NCI-H446 treated with DMSO at 0.1 percent for 48 hours (cell line): ENCODE data around the gene CPLANE2.
"Not testable (repeated sequence)": the region's sequence is repeated elsewhere in the genome, so short reads cannot be mapped to it uniquely, and the experiment has no call there.

Experiments used
- DNase-seq: peaks from one replicate; lab custom pipeline; 2025; lab: John Stamatoyannopoulos, UW

CPLANE2 gene

DNA sequence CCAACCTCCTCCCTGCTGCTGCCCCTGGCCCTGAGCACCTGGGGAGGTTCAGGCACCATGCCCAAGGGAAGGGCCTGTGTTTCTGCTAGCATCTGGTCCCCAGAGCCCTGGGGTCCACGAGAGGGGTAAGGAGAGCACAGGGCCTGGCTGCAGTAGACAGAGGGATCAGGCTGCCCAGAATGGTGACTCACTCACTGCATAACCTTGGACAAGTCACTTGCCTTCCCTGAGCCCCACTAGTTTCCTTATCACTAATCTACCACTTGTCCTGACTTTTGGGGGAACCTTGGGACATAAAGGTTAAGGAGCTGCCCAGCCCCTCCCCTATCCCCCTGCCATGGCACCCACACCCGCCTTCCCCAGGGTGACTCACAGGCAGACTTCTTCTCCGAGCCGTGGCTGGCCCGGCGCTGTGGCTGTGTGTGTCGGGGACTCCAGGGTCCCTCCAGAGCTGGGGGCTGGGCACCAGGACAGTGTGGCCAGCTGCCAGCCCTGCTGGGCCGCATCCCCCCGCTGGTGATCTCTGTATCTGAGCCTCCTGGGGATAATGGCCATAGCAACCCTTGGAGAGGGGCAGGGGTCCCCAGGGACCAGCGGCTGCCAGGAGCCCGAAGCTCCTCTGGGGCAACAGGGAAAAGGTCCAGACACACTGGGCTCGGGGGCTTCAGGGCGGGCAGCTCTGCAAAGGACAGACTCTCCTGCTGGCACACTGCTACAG, 28.6 kb downstream of the CPLANE2 start:
- no peak for DNase-seq

DNA sequence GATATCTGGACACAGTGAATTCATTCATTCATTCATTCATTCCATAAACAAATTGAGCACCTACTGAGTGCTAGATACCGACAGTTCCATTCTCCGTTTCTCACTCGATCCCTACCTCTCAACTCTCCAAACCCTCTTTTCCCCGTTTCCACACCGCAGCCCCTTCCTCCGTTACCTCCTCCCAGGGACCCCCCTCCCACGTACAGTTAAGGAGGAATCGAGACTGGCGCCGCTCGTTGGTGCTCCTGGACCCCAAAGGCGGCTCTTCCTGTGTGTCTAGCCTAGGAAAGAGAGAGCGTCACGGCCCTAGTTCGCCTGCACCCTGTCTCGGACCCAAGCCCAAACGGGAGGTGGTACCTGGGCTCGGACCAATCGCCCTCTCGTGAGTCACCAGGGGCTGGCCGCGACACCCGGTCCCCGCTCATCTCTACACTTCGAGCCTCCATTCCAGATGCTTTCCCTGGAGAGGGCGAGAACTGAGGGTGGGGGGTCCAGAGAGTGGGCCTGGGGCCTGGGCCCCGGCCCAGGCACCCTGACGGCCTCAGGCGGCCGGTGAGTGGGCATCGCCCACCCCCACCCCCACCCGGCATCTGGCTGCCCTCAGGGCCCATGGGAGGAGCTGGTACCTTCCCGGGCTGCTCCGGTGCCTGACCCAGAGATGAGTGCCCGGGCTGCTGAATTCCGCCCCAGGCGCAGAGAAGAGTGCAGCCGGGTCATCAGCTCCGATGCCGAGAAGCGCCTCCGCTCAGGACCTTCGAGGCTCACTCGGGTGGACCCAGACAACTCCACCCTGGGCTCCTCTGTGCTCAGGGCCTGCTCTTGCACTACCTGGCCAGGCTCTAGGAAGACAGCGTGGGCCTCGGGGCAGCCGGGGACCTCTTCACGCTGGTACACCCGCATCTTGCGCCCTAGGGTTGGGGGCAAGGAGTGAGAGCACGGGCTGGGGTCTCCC, 29.4 kb downstream of the CPLANE2 start:
- DNase-seq, result no peak

DNA sequence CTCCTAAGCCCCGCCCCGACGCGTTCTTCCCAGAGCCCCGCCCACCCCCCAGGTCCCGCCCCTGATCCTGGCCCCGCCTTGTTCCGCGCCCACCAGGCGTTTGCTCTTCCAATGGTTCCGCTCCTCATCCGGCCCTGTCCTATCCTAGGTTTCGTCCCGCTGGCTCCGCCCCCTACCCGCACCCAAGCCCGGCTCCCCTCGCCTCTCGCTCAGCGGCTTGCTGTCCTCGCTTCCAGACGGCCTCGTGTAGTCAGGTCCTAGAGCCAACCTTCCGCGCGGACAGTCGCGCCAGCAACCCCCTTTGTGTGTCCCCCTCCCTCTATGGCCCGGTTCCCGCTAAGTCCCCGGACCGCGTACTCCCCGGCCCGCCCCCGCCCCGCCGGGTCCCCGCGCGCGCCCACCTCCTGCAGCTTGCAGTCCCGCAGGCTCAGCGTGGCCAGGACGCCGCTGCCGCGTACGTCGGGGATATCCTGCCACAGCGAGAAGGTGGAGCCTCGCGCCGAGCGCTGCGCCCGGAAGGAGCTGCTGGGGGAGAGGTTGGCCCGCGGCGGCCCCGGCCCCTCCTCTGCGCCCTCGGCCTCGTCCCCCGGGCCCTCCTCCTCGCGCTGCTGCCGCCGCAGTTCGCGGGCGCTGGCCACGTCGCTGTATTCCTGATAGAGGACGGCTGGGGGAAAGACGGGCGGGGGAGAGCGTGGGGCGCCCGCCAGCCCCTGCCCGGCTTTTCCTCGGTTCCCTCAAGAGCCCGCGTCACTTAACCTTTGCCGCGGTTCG, 30.3 kb downstream of the CPLANE2 start:
- peak; percentile 84 for DNase-seq

DNA sequence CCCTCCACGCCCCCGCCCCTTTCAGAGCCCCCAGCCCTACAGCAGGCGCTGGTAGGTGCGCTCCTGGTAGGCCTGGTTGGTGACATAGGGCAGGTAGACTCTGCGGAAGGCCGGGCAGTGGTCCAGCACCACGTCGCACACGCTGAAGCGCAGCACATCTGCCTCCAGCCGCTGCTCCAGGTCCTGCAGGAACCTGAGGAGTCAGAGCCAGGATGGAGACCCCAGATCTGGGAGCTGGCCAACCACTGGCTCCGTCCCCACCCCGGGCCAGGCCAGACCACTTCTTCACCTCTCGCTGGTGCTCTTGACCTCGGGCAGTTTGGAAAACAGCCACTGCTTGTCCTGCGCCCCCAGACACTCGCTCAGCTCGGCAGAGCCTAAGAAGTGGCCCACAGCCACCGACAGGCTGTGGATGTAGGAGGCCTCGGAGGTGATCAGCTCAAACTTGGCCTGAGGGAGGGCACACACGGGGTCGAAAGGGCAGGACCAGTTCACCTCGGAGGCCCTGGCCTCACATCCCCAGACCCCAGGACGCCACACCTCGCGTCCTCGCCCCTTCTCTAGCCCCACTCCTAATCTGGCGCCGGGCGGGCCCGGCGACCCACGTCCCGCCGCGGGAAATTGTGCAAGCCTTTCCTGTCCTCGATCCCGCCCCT, 31.0 kb downstream of the CPLANE2 start:
- no peak for DNase-seq

DNA sequence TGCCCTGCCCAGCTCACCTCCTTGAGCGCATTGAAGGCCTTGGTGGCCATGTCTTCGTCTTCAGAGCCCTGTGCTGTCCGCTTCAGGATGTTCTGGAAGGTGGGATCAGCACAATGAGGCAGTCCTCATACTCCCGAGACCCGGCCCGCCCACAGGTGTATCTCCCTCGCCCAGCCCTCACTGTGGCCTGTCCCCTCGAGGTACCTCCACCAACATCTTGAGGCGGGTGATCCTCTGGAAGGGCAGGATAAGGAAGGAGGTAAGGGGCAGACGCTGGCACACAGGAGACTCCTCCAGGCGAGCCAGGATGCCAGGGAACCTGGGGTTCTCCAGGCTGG, 31.7 kb downstream of the CPLANE2 start:
- no peak for DNase-seq

DNA sequence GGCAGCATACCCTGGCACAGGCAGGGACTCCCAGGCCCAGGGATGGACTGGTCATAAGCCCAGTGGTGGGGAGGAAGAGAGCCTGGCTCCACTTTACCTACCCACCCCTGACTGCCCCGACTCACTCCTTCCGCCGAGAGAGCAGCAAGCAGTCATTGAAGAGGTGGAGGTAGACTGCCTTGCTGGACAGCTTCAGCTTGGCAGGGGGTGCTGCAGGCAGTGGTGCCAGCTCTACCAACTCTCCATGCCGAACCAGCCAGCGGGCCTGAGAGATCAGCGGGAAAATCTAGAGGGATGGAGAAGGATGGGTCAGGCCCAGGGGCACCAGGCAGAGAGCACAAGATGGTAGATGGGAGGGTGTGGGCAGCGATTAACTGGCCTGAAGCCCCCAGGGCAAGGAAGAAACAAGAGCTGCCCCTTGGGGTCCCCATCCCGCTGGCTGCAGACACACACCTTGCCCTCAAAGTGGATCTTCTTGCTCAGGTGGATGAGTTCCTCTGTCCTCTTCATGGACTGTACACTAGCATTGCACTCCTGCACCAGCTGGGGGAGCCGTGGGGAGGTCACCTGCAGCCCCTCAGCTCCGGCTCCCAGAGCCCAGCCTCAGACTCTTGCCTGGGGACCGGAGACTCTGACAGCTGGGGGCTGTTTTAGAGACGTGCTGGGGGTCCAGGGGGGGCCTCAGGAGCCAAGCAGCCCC, 32.2 kb downstream of the CPLANE2 start:
- DNase-seq, result peak; percentile 5

DNA sequence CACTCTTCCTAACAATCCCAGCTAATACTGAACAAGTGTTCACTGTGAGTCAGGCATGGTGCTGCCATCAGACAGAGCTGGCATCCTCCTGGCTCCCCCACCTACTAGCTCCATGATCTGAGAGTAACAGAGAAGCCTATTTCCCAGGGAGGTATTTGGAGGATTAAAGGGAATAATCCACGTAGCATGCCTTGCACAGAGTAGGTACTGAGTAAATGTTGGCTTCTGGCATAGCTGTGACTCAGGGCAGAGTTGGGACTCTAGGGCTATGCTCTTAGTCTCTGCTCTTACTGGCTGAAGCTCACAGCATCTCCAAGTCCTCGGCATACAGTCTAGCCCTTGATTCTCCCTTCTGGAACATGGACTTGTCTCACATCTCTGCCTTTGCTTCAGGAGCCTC, 32.8 kb downstream of the CPLANE2 start:
- DNase-seq, result no peak

DNA sequence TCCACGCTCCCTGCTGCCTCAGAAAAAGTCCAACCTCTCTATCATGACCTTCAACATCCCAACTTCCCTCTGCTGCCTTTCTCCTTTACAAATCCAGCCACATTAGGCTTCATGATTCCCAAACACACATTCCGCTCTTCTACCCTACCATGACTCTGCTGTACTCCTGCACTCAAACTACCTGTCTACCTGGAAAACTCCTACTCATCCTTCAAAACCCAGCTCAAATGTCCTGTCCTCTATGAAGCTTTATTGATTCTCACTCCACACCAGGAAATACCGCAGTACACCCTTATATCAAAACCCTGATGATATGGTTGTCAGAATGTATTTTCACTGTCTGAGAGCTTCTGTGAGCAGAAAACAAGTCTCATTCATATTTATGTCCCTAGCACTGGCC, 33.4 kb downstream of the CPLANE2 start:
- no peak for DNase-seq

DNA sequence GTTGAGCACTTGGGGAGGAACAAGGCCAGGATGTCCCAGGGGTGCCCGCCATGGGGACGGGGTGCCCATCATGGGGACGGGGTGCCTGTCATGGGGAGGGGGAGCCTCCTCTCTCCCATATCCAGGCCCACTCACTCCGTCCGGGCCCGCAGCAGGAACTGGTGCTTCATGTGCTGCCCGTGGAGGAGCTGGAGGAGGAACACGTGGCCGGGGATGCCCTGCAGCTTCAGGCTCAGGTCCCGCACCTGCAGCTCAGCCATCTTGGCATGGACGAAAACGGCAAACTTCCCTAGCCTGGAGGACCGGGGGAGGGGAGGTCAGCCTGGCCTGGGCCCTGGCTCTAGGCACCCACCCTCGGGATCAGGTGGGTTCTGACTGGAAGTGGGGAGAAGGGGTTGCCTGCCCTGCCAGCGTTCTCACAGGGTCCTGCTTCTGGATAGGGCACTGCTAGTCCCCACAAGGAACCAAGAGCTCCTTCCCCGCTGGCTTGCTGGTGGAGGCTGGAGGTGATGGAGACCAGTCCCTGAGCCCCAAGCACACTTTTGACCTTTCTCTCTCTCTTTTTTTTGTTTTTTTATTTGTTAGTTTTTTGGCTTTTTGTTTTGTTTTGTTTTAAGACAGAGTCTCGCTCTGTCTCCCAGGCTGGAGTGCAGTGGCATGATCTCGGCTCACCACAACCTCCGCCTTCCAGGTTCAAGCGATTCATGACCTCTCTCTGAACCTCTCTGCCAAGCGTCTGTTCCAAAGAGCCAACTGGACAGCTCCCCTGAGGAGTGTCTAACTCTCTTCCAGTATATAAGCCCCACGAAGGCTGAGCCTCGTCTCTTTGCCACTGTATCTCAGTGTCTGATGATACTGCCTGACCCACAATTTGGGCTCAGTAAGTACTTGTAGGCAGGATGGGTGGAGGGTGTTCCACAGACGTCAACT, 34.4 kb downstream of the CPLANE2 start:
- DNase-seq, result no peak

DNA sequence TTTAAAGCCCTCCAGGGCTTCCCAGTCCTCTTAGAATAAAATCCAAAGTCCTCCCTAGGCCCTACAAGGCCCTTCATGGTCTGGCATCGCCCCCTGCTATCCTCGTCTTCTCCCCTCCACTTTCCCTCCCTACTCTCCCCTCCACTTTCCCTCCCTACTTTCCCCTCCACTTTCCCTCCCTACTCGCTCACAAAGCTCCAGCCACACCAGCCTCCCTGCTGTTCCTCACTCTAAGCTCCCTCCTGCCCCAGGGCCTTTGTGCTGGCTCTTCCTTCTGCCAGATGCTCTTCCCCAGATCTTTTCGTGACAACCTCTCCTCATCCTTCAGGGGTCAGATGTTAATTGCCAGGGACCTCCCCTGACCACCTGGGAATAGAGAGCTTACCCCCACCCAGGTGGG, 37.3 kb downstream of the CPLANE2 start:
- DNase-seq, result no peak

DNA sequence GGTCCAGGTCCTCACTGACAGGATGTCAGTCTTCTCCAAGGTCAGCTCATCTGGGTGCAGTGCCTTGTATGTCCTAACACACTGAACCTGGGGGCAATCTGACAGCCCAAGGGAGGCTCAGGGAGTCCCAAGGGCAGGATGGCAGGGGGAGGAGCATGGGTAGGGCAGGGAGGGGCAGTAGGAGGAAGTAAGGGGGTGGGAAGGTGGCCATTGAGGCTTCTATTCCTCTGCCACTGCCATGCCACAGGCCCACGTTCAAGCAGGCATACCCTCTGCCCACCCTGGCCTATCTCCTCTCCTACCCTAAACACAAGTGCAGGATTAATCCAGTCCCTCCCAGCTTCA, 37.9 kb downstream of the CPLANE2 start:
- DNase-seq, result no peak

DNA sequence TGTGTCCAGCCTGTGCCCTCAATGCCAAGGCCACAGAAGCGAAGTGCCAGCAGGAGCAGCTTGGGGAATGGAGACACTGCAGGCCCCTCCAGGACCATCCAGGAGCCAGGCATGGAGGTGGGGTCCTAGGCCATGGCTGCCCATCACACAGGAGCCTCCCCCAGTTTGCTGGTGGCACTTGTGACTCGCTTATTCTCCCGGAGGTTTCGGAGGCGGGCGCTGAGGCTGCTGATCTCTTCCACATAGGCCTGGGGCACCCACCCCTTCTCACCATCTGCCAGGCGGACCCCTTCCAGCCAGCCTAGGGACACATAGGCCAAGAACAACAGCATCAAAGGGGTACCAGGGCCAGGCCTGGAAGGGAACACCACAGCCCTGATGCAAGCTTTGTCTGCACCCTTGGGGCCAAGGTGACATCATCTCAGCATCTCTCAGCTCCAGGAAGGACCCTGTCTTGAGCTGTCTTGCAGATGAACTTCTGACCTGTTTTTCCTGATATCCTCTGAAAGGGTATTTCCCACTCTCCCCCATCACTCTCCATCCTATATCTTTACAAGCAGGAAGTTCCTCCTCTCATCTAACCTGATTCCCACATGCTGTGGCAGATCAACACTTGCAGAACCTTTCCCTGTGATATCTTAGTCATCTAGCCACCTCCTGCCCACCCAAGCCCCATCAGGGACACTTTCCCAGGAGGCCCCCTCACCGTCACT, 38.4 kb downstream of the CPLANE2 start:
- no peak for DNase-seq

DNA sequence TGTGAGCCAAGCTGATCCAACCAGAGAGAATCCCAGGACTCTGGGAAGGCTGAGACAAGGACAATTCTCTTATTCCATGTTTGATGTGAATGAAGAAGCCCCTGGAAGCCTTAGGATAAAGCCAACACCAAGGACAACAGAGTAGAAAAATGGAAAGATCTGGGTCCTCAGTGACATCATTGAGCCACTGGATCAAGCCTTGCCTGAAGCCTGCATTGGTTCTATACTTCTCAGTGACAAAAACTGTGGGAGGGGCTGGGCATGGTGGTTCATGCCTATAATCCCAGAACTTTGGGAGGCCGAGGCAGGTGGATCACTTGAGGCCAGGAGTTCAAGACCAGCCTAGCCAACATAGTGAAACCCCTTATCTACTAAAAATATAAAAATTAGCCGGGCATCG, 40.1 kb downstream of the CPLANE2 start:
- DNase-seq, result no peak

DNA sequence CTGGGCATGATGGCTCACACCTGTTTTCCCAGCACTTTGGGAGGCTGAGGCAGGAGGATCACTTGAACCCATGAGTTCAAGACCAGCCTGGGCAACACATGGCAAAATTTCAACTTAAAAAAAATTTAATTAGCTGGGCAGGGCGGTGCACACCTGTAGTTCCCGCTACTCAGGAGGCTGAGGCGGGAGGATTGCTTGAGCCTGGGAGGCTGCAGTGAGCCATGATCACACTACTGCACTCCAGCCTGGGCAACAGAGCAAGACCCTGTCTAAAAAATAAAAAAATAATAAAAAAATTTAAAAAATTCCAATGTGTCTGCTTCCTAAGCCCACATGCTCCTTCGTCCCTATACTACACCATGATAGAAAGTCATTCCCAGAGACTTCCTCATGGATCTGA, 40.8 kb downstream of the CPLANE2 start:
- not testable (repeated sequence) for DNase-seq

DNA sequence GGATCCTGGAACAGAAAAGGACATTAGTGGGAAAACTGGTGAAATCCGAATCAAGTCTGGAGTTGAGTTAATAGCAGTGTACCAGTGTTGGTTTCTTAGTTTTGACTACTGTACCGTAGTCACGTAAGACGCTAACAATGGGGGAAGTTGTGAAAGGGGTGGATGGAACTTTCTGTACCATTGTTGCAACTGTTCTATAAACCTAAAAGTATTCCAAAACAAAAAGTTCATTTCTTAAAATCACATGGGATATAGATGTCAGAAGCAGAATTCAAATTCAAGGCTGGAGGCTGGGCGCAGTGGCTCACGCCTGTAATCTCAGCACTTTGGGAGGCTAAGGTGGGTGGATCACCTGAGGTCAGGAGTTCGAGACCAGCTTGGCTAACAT, 41.5 kb downstream of the CPLANE2 start:
- no peak for DNase-seq

DNA sequence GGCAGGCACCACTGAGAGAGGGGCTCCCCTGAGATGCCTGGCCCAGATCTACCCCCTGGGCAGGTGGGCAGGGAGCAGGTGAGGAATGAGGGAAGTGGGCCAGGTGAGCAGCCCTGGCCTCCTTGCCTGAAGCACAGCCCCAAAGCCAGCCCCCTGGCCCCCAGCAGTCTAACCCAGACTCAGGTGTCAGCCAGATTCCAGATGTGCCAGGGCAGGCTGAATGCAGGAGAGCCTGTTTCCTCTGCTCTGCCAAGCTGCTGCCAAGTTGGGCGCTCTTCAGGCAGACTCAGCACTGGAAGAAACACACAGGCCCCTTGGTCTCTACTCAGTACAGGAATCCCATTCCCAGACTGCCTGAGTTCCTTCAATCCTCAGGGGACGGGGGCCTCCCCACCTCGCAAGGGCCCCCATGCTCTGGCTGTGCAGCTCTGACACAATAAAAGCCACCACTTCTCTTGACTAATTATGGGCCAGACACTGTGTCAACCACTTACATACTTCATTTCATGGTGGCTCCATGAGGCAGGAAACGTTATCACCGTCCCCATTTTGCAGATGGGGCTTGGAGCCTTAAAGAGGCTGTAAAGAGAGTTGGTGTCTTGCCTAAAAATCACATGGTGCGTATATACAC, 45.0 kb downstream of the CPLANE2 start:
- no peak for DNase-seq

DNA sequence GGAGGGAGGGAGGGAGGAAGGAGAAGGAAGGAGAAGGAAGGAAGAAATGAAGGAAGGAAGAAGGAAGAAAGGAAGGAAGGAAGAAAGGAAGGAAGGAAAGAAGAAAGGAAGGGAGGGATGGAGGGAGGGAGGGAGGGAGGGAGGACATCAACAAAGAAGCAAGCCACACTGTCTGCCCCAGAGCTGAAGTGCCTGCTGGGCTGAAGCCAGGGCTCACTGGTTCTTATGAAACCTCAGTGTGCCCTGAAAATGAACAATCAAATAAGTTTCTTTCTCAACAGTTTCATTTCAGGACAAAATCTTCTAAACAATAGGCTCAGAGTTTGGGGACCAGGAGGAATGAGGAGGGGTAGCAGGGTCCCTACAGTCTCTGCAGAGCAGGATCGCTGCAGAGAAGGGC, 45.7 kb downstream of the CPLANE2 start:
- no peak for DNase-seq

DNA sequence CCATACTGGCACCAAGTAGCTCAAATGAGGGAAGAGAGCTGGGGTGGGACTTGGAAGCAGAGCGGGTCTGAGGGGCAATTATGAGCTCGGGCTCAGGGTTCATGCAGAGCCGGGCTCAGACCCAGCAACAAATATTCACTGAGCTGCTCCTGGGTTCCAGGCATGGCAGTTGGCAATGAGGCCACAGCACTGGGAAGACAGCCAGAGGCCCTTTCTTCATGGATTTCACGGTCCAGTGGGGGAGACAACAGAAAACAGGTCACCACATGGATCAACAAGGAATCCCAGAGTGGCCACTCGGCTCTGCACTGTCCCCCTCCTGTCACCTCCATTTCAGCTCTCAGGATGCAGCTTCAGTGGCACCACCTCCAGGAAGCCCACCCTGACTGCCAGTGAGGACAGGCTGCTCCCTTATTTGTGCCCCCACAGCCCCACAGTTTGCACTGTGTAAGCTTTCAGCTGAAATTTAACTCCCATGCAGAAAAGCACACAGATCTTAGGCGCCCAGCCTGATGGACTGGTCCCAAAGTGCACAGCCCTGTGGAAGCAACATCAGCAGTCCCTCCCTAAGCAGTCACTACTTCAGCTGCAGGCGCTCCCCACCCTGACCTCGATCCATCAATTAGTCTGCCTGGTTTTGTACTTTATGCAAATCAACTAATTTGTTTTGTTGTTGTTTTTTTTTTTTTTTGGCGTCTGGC, 46.9 kb downstream of the CPLANE2 start:
- peak; percentile 90 for DNase-seq

DNA sequence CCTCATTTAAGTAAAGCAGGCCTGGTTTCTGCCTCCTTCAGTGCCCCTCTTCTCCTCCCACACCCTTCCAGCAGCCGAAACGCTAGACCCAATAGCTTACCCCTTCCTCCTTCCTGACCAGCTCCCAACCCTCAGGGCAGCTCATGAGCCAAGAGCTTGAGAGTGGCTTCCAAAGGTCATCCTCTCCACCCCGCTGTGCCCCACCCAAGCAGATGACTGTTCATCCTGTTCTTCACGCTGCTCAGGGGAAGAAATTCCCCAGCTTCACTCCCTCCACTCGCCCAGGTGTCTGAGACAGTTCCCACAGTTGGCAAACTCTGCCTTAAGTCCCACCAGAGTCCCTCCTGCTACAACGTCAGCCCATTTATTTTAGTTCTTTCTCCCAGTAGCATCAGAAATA, 48.0 kb downstream of the CPLANE2 start:
- DNase-seq, result no peak
